Measurements from ENCODE around the gene TINAG. TPM values are rescaled to one million over a fixed set of nuclear protein-coding genes. Genes with fewer than 3 reads are reported as not detected.

The TINAG gene
- total RNA-seq, 2 donors from 2014 or later = not detected

DNA sequence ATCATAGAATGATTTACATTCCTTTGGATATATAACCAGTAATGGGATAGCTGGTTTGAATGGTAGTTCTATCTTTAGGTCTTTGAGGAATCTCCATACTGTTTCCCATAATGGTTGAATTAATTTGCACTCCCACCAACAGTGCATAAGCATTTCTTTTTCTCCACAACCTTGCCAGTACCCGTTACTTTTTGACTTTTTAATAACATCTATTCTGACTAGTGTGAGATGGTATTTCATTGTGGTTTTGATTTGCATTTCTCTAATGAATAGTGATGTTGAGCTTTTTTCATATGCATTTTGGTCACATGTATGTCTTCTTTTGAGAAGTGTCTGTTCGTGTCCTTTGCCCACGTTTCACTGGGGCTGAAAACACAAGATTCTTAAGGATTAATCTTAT, 107.3 kb downstream of the TINAG start:
- Histone ChIP-seq H3K4me3 (no peak overlapping the region), H3K27me3 (replicated peaks; ENCODE audit: insufficient read depth) (no peaks in the 10 kb centered on the region), H3K4me1 (ENCODE audit: control insufficient read depth in 1 of 2, low read depth in 2 of 2) (peaks cover 0 to 3% of the 10 kb centered on the region in 2 donors), H3K27ac (no peak overlapping the region), H3K9me3 (no peaks in the 10 kb centered on the region), H3K36me3 (no peaks in the 10 kb centered on the region)
- TF ChIP-seq, protein P1, sequence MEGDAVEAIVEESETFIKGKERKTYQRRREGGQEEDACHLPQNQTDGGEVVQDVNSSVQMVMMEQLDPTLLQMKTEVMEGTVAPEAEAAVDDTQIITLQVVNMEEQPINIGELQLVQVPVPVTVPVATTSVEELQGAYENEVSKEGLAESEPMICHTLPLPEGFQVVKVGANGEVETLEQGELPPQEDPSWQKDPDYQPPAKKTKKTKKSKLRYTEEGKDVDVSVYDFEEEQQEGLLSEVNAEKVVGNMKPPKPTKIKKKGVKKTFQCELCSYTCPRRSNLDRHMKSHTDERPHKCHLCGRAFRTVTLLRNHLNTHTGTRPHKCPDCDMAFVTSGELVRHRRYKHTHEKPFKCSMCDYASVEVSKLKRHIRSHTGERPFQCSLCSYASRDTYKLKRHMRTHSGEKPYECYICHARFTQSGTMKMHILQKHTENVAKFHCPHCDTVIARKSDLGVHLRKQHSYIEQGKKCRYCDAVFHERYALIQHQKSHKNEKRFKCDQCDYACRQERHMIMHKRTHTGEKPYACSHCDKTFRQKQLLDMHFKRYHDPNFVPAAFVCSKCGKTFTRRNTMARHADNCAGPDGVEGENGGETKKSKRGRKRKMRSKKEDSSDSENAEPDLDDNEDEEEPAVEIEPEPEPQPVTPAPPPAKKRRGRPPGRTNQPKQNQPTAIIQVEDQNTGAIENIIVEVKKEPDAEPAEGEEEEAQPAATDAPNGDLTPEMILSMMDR (IDR thresholded peaks at IDR 0.05) = no peak
- no peak for DNase-seq (ENCODE audit: low spot score)
- no peak for ATAC-seq (ENCODE audit: insufficient number of reproducible peaks, low FRiP score, low read depth)

DNA sequence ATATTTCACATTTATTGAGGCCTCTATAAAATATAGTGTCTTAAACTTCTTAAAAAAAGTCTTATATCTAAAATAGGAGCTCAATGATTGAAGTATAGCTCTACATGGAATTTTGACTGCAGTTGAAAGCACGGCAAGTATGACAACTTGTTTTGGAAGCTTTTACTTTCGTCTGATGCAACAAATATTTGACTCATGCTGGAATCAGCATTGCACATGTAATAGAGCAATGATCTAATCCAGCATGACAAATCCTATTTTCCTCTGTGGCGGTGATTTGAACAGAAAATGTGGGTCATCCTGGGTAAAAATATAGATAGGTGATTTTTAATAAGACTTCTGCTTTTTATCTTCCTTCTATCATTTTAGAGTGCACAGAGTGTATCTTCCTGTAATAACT, 111.6 kb downstream of the TINAG start:
- Histone ChIP-seq H3K4me3 (no peak overlapping the region), H3K27me3 (replicated peaks; ENCODE audit: insufficient read depth) (no peaks in the 10 kb centered on the region), H3K36me3 (no peaks in the 10 kb centered on the region), H3K4me1 (ENCODE audit: control insufficient read depth in 1 of 2, low read depth in 2 of 2) (peaks cover 0 to 3% of the 10 kb centered on the region in 2 donors), H3K27ac (no peak overlapping the region), H3K9me3 (no peaks in the 10 kb centered on the region)
- TF ChIP-seq, protein P1 (IDR thresholded peaks at IDR 0.05) = no peak
- no peak for DNase-seq (ENCODE audit: low spot score)
- ATAC-seq (ENCODE audit: insufficient number of reproducible peaks, low FRiP score, low read depth) = peak; percentile 77

- H3K4me3 ChIP-seq = no peak overlapping the region
- no peaks in the 10 kb centered on the region for H3K36me3 ChIP-seq
- no peaks in the 10 kb centered on the region for H3K9me3 ChIP-seq
- DNase-seq (ENCODE audit: low spot score) (no peak), ATAC-seq (ENCODE audit: insufficient number of reproducible peaks, low FRiP score, low read depth) (no peak)
- H3K27ac ChIP-seq = no peak overlapping the region
- H3K4me1 ChIP-seq (ENCODE audit: control insufficient read depth in 1 of 2, low read depth in 2 of 2) = no peaks in the 10 kb centered on the region
- H3K27me3 ChIP-seq (replicated peaks; ENCODE audit: insufficient read depth) = no peaks in the 10 kb centered on the region
- TF ChIP-seq, protein P1 (IDR thresholded peaks at IDR 0.05) = no peak
Observed at GRCh38 chr6:54426995-54427394, 118.8 kb downstream of the TINAG start.

- DNase-seq (ENCODE audit: low spot score) (no peak), ATAC-seq (ENCODE audit: insufficient number of reproducible peaks, low FRiP score, low read depth) (no peak)
- H3K27ac ChIP-seq = no peak overlapping the region
- H3K27me3 ChIP-seq (replicated peaks; ENCODE audit: insufficient read depth) = no peaks in the 10 kb centered on the region
- H3K9me3 ChIP-seq = no peaks in the 10 kb centered on the region
- TF ChIP-seq, protein P1 (IDR thresholded peaks at IDR 0.05) = no peak
- H3K4me1 ChIP-seq (ENCODE audit: control insufficient read depth in 1 of 2, low read depth in 2 of 2) = no peaks in the 10 kb centered on the region
- no peaks in the 10 kb centered on the region for H3K36me3 ChIP-seq
- no peak overlapping the region for H3K4me3 ChIP-seq
Observed at GRCh38 chr6:54427396-54427937, 119.2 kb downstream of the TINAG start.

GRCh38 chr6:54428431-54428830, 120.2 kb downstream of the TINAG start:
- no peaks in the 10 kb centered on the region for H3K27me3 ChIP-seq (replicated peaks; ENCODE audit: insufficient read depth)
- ATAC-seq (ENCODE audit: insufficient number of reproducible peaks, low FRiP score, low read depth) (no peak), DNase-seq (ENCODE audit: low spot score) (no peak)
- TF ChIP-seq, protein P1 (IDR thresholded peaks at IDR 0.05) = no peak
- H3K4me1 ChIP-seq (ENCODE audit: control insufficient read depth in 1 of 2, low read depth in 2 of 2) = no peaks in the 10 kb centered on the region
- no peaks in the 10 kb centered on the region for H3K9me3 ChIP-seq
- no peak overlapping the region for H3K27ac ChIP-seq
- H3K4me3 ChIP-seq = no peak overlapping the region
- no peaks in the 10 kb centered on the region for H3K36me3 ChIP-seq
